Activated T-helper 1 cell treated with anti-CD3 and anti-CD28 coated beads, Interleukin-12 subunit alpha, Interleukin-12 subunit beta, Interleukin-2, Interleukin-4 antibody, amounts not matched to agents 30 ng/mL and 10 ng/mL and 1 ng/mL, durations not matched to agents 14 hours and 24 hours and 36 hours (primary cell): Measurements from ENCODE around the gene STING1. TPM values are rescaled to one million over a fixed set of nuclear protein-coding genes. Genes with fewer than 3 reads are reported as not detected.
A peak's percentile ranks its signal among the peaks of the same experiment; 100 is the strongest.
"Not testable (repeated sequence)": the region's sequence is repeated elsewhere in the genome, so short reads cannot be mapped to it uniquely, and the experiment has no call there.

Experiments
- DNase-seq: peaks from one replicate; pipeline ENCODE4 v3.0.0; 2021; ENCODE audit warnings: low spot score
- H3K27ac Mint-ChIP-seq: one replicate; pipeline ENCODE4 v1.8.0; 2021; ENCODE audit warnings: mild to moderate bottlenecking, mixed read lengths
- H3K27me3 Mint-ChIP-seq: one replicate; pipeline ENCODE4 v1.8.0; 2022; ENCODE audit warnings: mild to moderate bottlenecking, moderate library complexity, mixed read lengths; ENCODE audit not compliant: insufficient read depth
- H3K36me3 Mint-ChIP-seq: one replicate; pipeline ENCODE4 v1.8.0; 2021; ENCODE audit warnings: low read depth, mixed read lengths
- H3K4me1 Mint-ChIP-seq: one replicate; pipeline ENCODE4 v1.8.0; 2021; ENCODE audit warnings: low read depth, mixed read lengths
- H3K4me3 Mint-ChIP-seq: one replicate; pipeline ENCODE4 v1.8.0; 2021; ENCODE audit warnings: mild to moderate bottlenecking, moderate library complexity, mixed read lengths
- H3K9me3 Mint-ChIP-seq: one replicate; pipeline ENCODE4 v1.8.0; 2021; ENCODE audit warnings: mixed read lengths
- intact Hi-C: fragments of 100-400 bp; cut with micrococcal nuclease; formaldehyde crosslinking; loops from one replicate; pipeline ENCODE4 v1.15.1; 2024
- total RNA-seq: library from RNA; stranded (reverse); gene quantifications from 2 replicates; pipeline ENCODE4 v1.2.3, GENCODE V29; 2022

STING1 gene
- total RNA-seq, 1 donor from 2014 or later = 213 TPM

GRCh38 chr5:139454568-139455290 is 27.8 kb downstream of the STING1 start:
- no peaks in the 10 kb centered on the region for H3K27me3 Mint-ChIP-seq
- peaks cover 6% of the 10 kb centered on the region for H3K9me3 Mint-ChIP-seq
- H3K4me3 Mint-ChIP-seq = no peak overlapping the region
- peaks cover 54% of the 10 kb centered on the region for H3K4me1 Mint-ChIP-seq
- DNase-seq = no peak
- H3K27ac Mint-ChIP-seq = peak overlapping the region; percentile 83
- intact Hi-C loops = no loop called here
- H3K36me3 Mint-ChIP-seq = no peaks in the 10 kb centered on the region

GRCh38 chr5:139453683-139454567 is 28.6 kb downstream of the STING1 start:
- peaks cover 2% of the 10 kb centered on the region for H3K36me3 Mint-ChIP-seq
- H3K4me3 Mint-ChIP-seq = no peak overlapping the region
- H3K27ac Mint-ChIP-seq = peak overlapping the region; percentile 83
- intact Hi-C loops = no loop called here
- H3K9me3 Mint-ChIP-seq = peaks cover 6% of the 10 kb centered on the region
- peaks cover 49% of the 10 kb centered on the region for H3K4me1 Mint-ChIP-seq
- DNase-seq = no peak
- no peaks in the 10 kb centered on the region for H3K27me3 Mint-ChIP-seq

- peaks cover 12% of the 10 kb centered on the region for H3K36me3 Mint-ChIP-seq
- no peaks in the 10 kb centered on the region for H3K27me3 Mint-ChIP-seq
- DNase-seq = no peak
- no peak overlapping the region for H3K27ac Mint-ChIP-seq
- H3K4me3 Mint-ChIP-seq = no peak overlapping the region
- H3K9me3 Mint-ChIP-seq = peaks cover 15% of the 10 kb centered on the region
- H3K4me1 Mint-ChIP-seq = peaks cover 53% of the 10 kb centered on the region
- intact Hi-C loops = no loop called here
These were observed 30.5 kb downstream of the STING1 start for GRCh38 chr5:139451878-139452660.

- intact Hi-C loops = no loop called here
- no peak overlapping the region for H3K27ac Mint-ChIP-seq
- H3K36me3 Mint-ChIP-seq = peaks cover 20% of the 10 kb centered on the region
- peaks cover 53% of the 10 kb centered on the region for H3K4me1 Mint-ChIP-seq
- no peaks in the 10 kb centered on the region for H3K27me3 Mint-ChIP-seq
- H3K9me3 Mint-ChIP-seq = peaks cover 22% of the 10 kb centered on the region
- no peak overlapping the region for H3K4me3 Mint-ChIP-seq
- DNase-seq = no peak
These were observed 31.4 kb downstream of the STING1 start for GRCh38 chr5:139451176-139451575.

- DNase-seq = no peak
- H3K4me3 Mint-ChIP-seq = peak overlapping the region; percentile 46
- no peaks in the 10 kb centered on the region for H3K27me3 Mint-ChIP-seq
- intact Hi-C loops = loop anchor here (1.0 to 2.0 kb wide), 8 partner anchors 8 to 190 kb away; partner anchors contain the start of genes DNAJC18, STING1 and UBE2D2
- H3K4me1 Mint-ChIP-seq = peaks cover 64% of the 10 kb centered on the region
- peak overlapping the region; percentile 98 for H3K27ac Mint-ChIP-seq
- H3K36me3 Mint-ChIP-seq = peaks cover 20% of the 10 kb centered on the region
- peaks cover 17% of the 10 kb centered on the region for H3K9me3 Mint-ChIP-seq
These were observed 35.4 kb downstream of the STING1 start for GRCh38 chr5:139446956-139447779.

- Mint-ChIP-seq H3K36me3 (peaks cover 20% of the 10 kb centered on the region), H3K4me3 (no peak overlapping the region), H3K9me3 (peaks cover 17% of the 10 kb centered on the region), H3K4me1 (peaks cover 75% of the 10 kb centered on the region), H3K27me3 (no peaks in the 10 kb centered on the region), H3K27ac (peak overlapping the region; percentile 62)
- intact Hi-C loops = loop anchor here (2.0 kb wide), 1 partner anchor 191 kb away; no protein-coding TSS in a partner anchor
- no peak for DNase-seq
These were observed 37.0 kb downstream of the STING1 start for GRCh38 chr5:139445325-139446170.

- H3K27me3 Mint-ChIP-seq = no peaks in the 10 kb centered on the region
- peaks cover 85% of the 10 kb centered on the region for H3K4me1 Mint-ChIP-seq
- DNase-seq = no peak
- peak overlapping the region; percentile 76 for H3K27ac Mint-ChIP-seq
- peaks cover 17% of the 10 kb centered on the region for H3K9me3 Mint-ChIP-seq
- intact Hi-C loops = no loop called here
- peaks cover 21% of the 10 kb centered on the region for H3K36me3 Mint-ChIP-seq
- H3K4me3 Mint-ChIP-seq = peak overlapping the region; percentile 51
These were observed 38.6 kb downstream of the STING1 start for GRCh38 chr5:139443831-139444453.

- intact Hi-C loops, DNase-seq, H3K9me3 Mint-ChIP-seq, H3K27me3 Mint-ChIP-seq, H3K36me3 Mint-ChIP-seq, H3K4me3 Mint-ChIP-seq: not testable (repeated sequence)
- H3K4me1 Mint-ChIP-seq = peaks cover 71% of the 10 kb centered on the region
- peak overlapping the region; percentile 99 for H3K27ac Mint-ChIP-seq
These were observed 42.1 kb downstream of the STING1 start for GRCh38 chr5:139440416-139440815.

- intact Hi-C loops = loop anchor here (1.0 to 5.0 kb wide), 9 partner anchors 8 to 138 kb away; partner anchors contain the start of genes SPATA24, STING1 and UBE2D2
- Mint-ChIP-seq H3K36me3 (peaks cover 14% of the 10 kb centered on the region), H3K27me3 (no peaks in the 10 kb centered on the region), H3K27ac (peak within 1 kb of the TSS; percentile 99), H3K9me3 (no peaks in the 10 kb centered on the region), H3K4me3 (peak within 1 kb of the TSS; percentile 95), H3K4me1 (peaks cover 66% of the 10 kb centered on the region)
- DNase-seq = peak; percentile 86
These were observed 43.3 kb downstream of the STING1 start, which contains the start of gene DNAJC18 for GRCh38 chr5:139439013-139439903. Gene DNAJC18, minus strand, starts transcription at chr5:139439525. Its CDS starts 80 bp downstream, at chr5:139439445.

- intact Hi-C loops = loop anchor here (1.0 to 5.0 kb wide), 9 partner anchors 9 to 139 kb away; partner anchors contain the start of genes SPATA24, STING1 and UBE2D2
- peaks cover 60% of the 10 kb centered on the region for H3K4me1 Mint-ChIP-seq
- H3K9me3 Mint-ChIP-seq = no peaks in the 10 kb centered on the region
- peak overlapping the region; percentile 95 for H3K4me3 Mint-ChIP-seq
- H3K27me3 Mint-ChIP-seq = no peaks in the 10 kb centered on the region
- peak overlapping the region; percentile 79 for H3K27ac Mint-ChIP-seq
- DNase-seq = no peak
- H3K36me3 Mint-ChIP-seq = peaks cover 14% of the 10 kb centered on the region
These were observed 43.9 kb downstream of the STING1 start for GRCh38 chr5:139438707-139439012.
